Measurements from ENCODE around the gene PLCXD1.
"Not testable (repeated sequence)": the region's sequence is repeated elsewhere in the genome, so short reads cannot be mapped to it uniquely, and the experiment has no call there.

The PLCXD1 gene

GRCh38 chrX:323721-324628 is 42.8 kb downstream of the PLCXD1 start:
- Mint-ChIP-seq H3K27ac (no peak overlapping the region), H3K36me3 (ENCODE audit: low read depth) (peaks cover 11% of the 10 kb centered on the region), H3K4me1 (ENCODE audit: low read depth) (peaks cover 29% of the 10 kb centered on the region), H3K9me3 (no peaks in the 10 kb centered on the region), H3K4me3 (peak overlapping the region; percentile 27), H3K27me3 (peaks cover 48% of the 10 kb centered on the region)
- intact Hi-C loops (cut with micrococcal nuclease): no loop called here

GRCh38 chrX:324664-325063 is 43.5 kb downstream of the PLCXD1 start:
- intact Hi-C loops (cut with micrococcal nuclease); H3K9me3 Mint-ChIP-seq; H3K36me3 Mint-ChIP-seq (ENCODE audit: low read depth); H3K27ac Mint-ChIP-seq; H3K4me3 Mint-ChIP-seq: not testable (repeated sequence)
- peaks cover 51% of the 10 kb centered on the region for H3K27me3 Mint-ChIP-seq
- peaks cover 29% of the 10 kb centered on the region for H3K4me1 Mint-ChIP-seq (ENCODE audit: low read depth)

- Mint-ChIP-seq H3K27me3 (peaks cover 67% of the 10 kb centered on the region), H3K4me1 (ENCODE audit: low read depth) (peaks cover 31% of the 10 kb centered on the region), H3K27ac (no peak overlapping the region), H3K36me3 (ENCODE audit: low read depth) (peaks cover 3% of the 10 kb centered on the region), H3K9me3 (no peaks in the 10 kb centered on the region), H3K4me3 (no peak overlapping the region)
- intact Hi-C loops (cut with micrococcal nuclease): no loop called here
Measured at GRCh38 chrX:327660-328126, 46.5 kb downstream of the PLCXD1 start.

GRCh38 chrX:329291-329910 is 48.2 kb downstream of the PLCXD1 start:
- Mint-ChIP-seq H3K4me3 (no peak overlapping the region), H3K27ac (no peak overlapping the region)
- intact Hi-C loops (cut with micrococcal nuclease): no loop called here

GRCh38 chrX:330141-330725 is 49.1 kb downstream of the PLCXD1 start:
- intact Hi-C loops (cut with micrococcal nuclease); H3K4me1 Mint-ChIP-seq (ENCODE audit: low read depth); H3K9me3 Mint-ChIP-seq; H3K27ac Mint-ChIP-seq; H3K4me3 Mint-ChIP-seq: not testable (repeated sequence)
- peaks cover 28% of the 10 kb centered on the region for H3K36me3 Mint-ChIP-seq (ENCODE audit: low read depth)
- H3K27me3 Mint-ChIP-seq: peaks cover 45% of the 10 kb centered on the region

More at GRCh38 chrX:329291-329910, 48.2 kb downstream of the PLCXD1 start:
- Mint-ChIP-seq H3K4me1 (ENCODE audit: low read depth) (peaks cover 18% of the 10 kb centered on the region), H3K27me3 (peaks cover 52% of the 10 kb centered on the region), H3K36me3 (ENCODE audit: low read depth) (peaks cover 20% of the 10 kb centered on the region), H3K9me3 (no peaks in the 10 kb centered on the region)

- H3K9me3 Mint-ChIP-seq: peaks cover 9% of the 10 kb centered on the region
- H3K27ac Mint-ChIP-seq: no peak overlapping the region
- H3K36me3 Mint-ChIP-seq (ENCODE audit: low read depth): peaks cover 33% of the 10 kb centered on the region
- H3K27me3 Mint-ChIP-seq: peaks cover 42% of the 10 kb centered on the region
- peaks cover 8% of the 10 kb centered on the region for H3K4me1 Mint-ChIP-seq (ENCODE audit: low read depth)
- intact Hi-C loops (cut with micrococcal nuclease): no loop called here
- H3K4me3 Mint-ChIP-seq: no peak overlapping the region
Measured at GRCh38 chrX:330726-331150, 49.6 kb downstream of the PLCXD1 start.

- no peak overlapping the region for H3K27ac Mint-ChIP-seq
- no peak overlapping the region for H3K4me3 Mint-ChIP-seq
- intact Hi-C loops (cut with micrococcal nuclease): no loop called here
- H3K27me3 Mint-ChIP-seq: peaks cover 40% of the 10 kb centered on the region
- peaks cover 8% of the 10 kb centered on the region for H3K4me1 Mint-ChIP-seq (ENCODE audit: low read depth)
- H3K9me3 Mint-ChIP-seq: peaks cover 13% of the 10 kb centered on the region
- peaks cover 36% of the 10 kb centered on the region for H3K36me3 Mint-ChIP-seq (ENCODE audit: low read depth)
Measured at GRCh38 chrX:331151-331824, 50.1 kb downstream of the PLCXD1 start.

GRCh38 chrX:331825-332495 is 50.8 kb downstream of the PLCXD1 start:
- intact Hi-C loops (cut with micrococcal nuclease): no loop called here
- H3K27me3 Mint-ChIP-seq: peaks cover 40% of the 10 kb centered on the region
- H3K4me3 Mint-ChIP-seq: no peak overlapping the region

GRCh38 chrX:332496-332860 is 51.3 kb downstream of the PLCXD1 start:
- Mint-ChIP-seq H3K4me1 (ENCODE audit: low read depth) (peaks cover 8% of the 10 kb centered on the region), H3K36me3 (ENCODE audit: low read depth) (peaks cover 48% of the 10 kb centered on the region), H3K27ac (no peak overlapping the region), H3K27me3 (peaks cover 38% of the 10 kb centered on the region), H3K4me3 (no peak overlapping the region), H3K9me3 (peaks cover 23% of the 10 kb centered on the region)
- intact Hi-C loops (cut with micrococcal nuclease): no loop called here

More at GRCh38 chrX:331825-332495, 50.8 kb downstream of the PLCXD1 start:
- Mint-ChIP-seq H3K9me3 (peaks cover 18% of the 10 kb centered on the region), H3K36me3 (ENCODE audit: low read depth) (peaks cover 43% of the 10 kb centered on the region), H3K4me1 (ENCODE audit: low read depth) (peaks cover 8% of the 10 kb centered on the region), H3K27ac (no peak overlapping the region)

- H3K4me1 Mint-ChIP-seq (ENCODE audit: low read depth): peaks cover 8% of the 10 kb centered on the region
- no peak overlapping the region for H3K4me3 Mint-ChIP-seq
- H3K27ac Mint-ChIP-seq: no peak overlapping the region
- peaks cover 29% of the 10 kb centered on the region for H3K9me3 Mint-ChIP-seq
- H3K27me3 Mint-ChIP-seq: peaks cover 34% of the 10 kb centered on the region
- peaks cover 54% of the 10 kb centered on the region for H3K36me3 Mint-ChIP-seq (ENCODE audit: low read depth)
- intact Hi-C loops (cut with micrococcal nuclease): no loop called here
Measured at GRCh38 chrX:332916-333610, 51.9 kb downstream of the PLCXD1 start.

GRCh38 chrX:333611-334311 is 52.6 kb downstream of the PLCXD1 start:
- intact Hi-C loops (cut with micrococcal nuclease): no loop called here
- Mint-ChIP-seq H3K4me1 (ENCODE audit: low read depth) (peaks cover 8% of the 10 kb centered on the region), H3K27ac (no peak overlapping the region), H3K4me3 (no peak overlapping the region), H3K36me3 (ENCODE audit: low read depth) (peaks cover 61% of the 10 kb centered on the region), H3K9me3 (peaks cover 36% of the 10 kb centered on the region), H3K27me3 (peaks cover 34% of the 10 kb centered on the region)

- Mint-ChIP-seq H3K9me3 (peaks cover 38% of the 10 kb centered on the region), H3K27me3 (peaks cover 33% of the 10 kb centered on the region)
Measured at GRCh38 chrX:334331-334891, 53.2 kb downstream of the PLCXD1 start.

More at GRCh38 chrX:334331-334891, 53.2 kb downstream of the PLCXD1 start:
- peaks cover 66% of the 10 kb centered on the region for H3K36me3 Mint-ChIP-seq (ENCODE audit: low read depth)
- H3K4me1 Mint-ChIP-seq (ENCODE audit: low read depth): peaks cover 8% of the 10 kb centered on the region
- H3K27ac Mint-ChIP-seq: no peak overlapping the region
- intact Hi-C loops (cut with micrococcal nuclease): no loop called here
- H3K4me3 Mint-ChIP-seq: no peak overlapping the region
